Astrocyte (in vitro differentiated cells and primary cell): ENCODE measurements around the gene GJC3. TPM values are rescaled to one million over a fixed set of nuclear protein-coding genes. Genes with fewer than 3 reads are reported as not detected.
"Not testable (repeated sequence)": the region's sequence is repeated elsewhere in the genome, so short reads cannot be mapped to it uniquely, and the experiment has no call there.

Source experiments
- DNase-seq: peaks from one replicate; pipeline ENCODE4 v3.0.0-alpha.2; 2010; ENCODE audit warnings: low read depth
- FAIRE-seq: peaks from 2 replicates; lab custom pipeline; 2011; peaks lifted over from hg19 to GRCh38; lab: Jason Lieb, UNC
- H2AFZ ChIP-seq: 2 replicates; pipeline ENCODE4 v1.6.0; 2012; ENCODE audit warnings: low read depth, low read length, inconsistent platforms
- H3K27ac ChIP-seq: 2 replicates; pipeline ENCODE4 v1.5.1; 2011; ENCODE audit warnings: low read depth, low read length, inconsistent platforms
- H3K27me3 ChIP-seq: 2 replicates; pipeline ENCODE4 v1.6.0; 2011; ENCODE audit warnings: low read length, inconsistent platforms; ENCODE audit not compliant: insufficient read depth
- H3K36me3 ChIP-seq: 2 replicates; pipeline ENCODE4 v1.5.1; 2011; ENCODE audit warnings: low read length, inconsistent platforms; ENCODE audit not compliant: insufficient read depth
- H3K4me1 ChIP-seq: 2 replicates; pipeline ENCODE4 v1.5.1; 2011; ENCODE audit warnings: low read length, inconsistent platforms; ENCODE audit not compliant: insufficient read depth
- H3K4me2 ChIP-seq: 2 replicates; pipeline ENCODE4 v1.6.0; 2012; ENCODE audit warnings: low read length, inconsistent platforms
- H3K4me3 ChIP-seq: 2 replicates; pipeline ENCODE4 v1.5.1; 2011; ENCODE audit warnings: low read depth, mild to moderate bottlenecking, low read length, inconsistent platforms; ENCODE audit not compliant: insufficient read depth
- H3K79me2 ChIP-seq: 2 replicates; pipeline ENCODE4 v1.6.0; 2012; ENCODE audit warnings: mild to moderate bottlenecking, low read length, inconsistent platforms; ENCODE audit not compliant: insufficient read depth
- H3K9ac ChIP-seq: 2 replicates; pipeline ENCODE4 v1.6.0; 2012; ENCODE audit warnings: mild to moderate bottlenecking, low read length, inconsistent platforms
- H3K9me3 ChIP-seq: 2 replicates; pipeline ENCODE4 v1.5.1; 2012; ENCODE audit warnings: low read depth, mild to moderate bottlenecking, low read length, inconsistent platforms; ENCODE audit not compliant: insufficient read depth
- H4K20me1 ChIP-seq: 2 replicates; pipeline ENCODE4 v1.6.0; 2012; ENCODE audit warnings: low read length, inconsistent platforms; ENCODE audit not compliant: insufficient read depth
- H3K27ac Mint-ChIP-seq: one replicate; pipeline ENCODE4 v1.8.0; 2021; ENCODE audit warnings: mild to moderate bottlenecking, mixed read lengths; ENCODE audit not compliant: unreplicated experiment
- H3K27me3 Mint-ChIP-seq: one replicate; pipeline ENCODE4 v1.8.0; 2021; ENCODE audit warnings: low read depth, mixed read lengths; ENCODE audit not compliant: unreplicated experiment
- H3K36me3 Mint-ChIP-seq: one replicate; pipeline ENCODE4 v1.8.0; 2021; ENCODE audit warnings: low read depth, mixed read lengths; ENCODE audit not compliant: unreplicated experiment
- H3K4me1 Mint-ChIP-seq: one replicate; pipeline ENCODE4 v1.8.0; 2021; ENCODE audit warnings: low read depth, mixed read lengths; ENCODE audit not compliant: unreplicated experiment
- H3K4me3 Mint-ChIP-seq: one replicate; pipeline ENCODE4 v1.8.0; 2021; ENCODE audit warnings: mild to moderate bottlenecking, moderate library complexity, mixed read lengths; ENCODE audit not compliant: unreplicated experiment
- H3K9me3 Mint-ChIP-seq: one replicate; pipeline ENCODE4 v1.8.0; 2021; ENCODE audit warnings: mild to moderate bottlenecking, mixed read lengths; ENCODE audit not compliant: unreplicated experiment
- EZH2 ChIP-seq: IDR thresholded peaks from 2 replicates; pipeline ENCODE4 v1.6.1; 2012; ENCODE audit warnings: mild to moderate bottlenecking, low read length, inconsistent platforms; ENCODE audit not compliant: insufficient read depth
- total RNA-seq: library from RNA; stranded (reverse); gene quantifications from 2 replicates; pipeline ENCODE4 v1.2.1, GENCODE V29; 2021
- TF ChIP-seq, protein P1 (sequence below): IDR thresholded peaks from 2 replicates; pipeline ENCODE4 v1.5.1; 2011; ENCODE audit warnings: low read depth, mild to moderate bottlenecking, inconsistent platforms, low read length, moderate library complexity; ENCODE audit not compliant: insufficient read depth

Gene GJC3
- total RNA-seq, 1 donor from 2014 or later, result not detected

DNA sequence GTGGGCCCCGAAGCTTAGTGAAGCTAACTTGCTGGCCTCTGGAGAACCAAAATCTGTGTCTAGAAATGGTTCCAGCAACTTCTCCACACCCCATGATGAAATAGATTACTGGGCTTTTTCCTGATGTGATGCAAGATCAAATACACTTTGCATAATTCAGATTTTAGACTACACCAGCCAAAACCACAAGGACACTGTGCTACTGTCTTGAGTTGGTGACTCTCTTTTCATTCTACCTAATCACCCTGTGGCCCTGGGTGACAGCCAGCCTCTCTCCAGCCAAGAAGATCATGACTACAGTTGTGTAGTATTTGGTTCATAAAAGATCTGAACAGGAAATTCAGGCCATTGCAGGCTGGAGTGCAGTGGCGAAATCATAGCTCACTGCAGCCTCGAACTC lies 24.2 kb upstream of the GJC3 start:
- H2AFZ ChIP-seq, result no peak overlapping the region
- H4K20me1 ChIP-seq, result no peaks in the 10 kb centered on the region
- H3K4me2 ChIP-seq, result no peak overlapping the region
- TF ChIP-seq EZH2, result no peak
- TF ChIP-seq, protein P1, sequence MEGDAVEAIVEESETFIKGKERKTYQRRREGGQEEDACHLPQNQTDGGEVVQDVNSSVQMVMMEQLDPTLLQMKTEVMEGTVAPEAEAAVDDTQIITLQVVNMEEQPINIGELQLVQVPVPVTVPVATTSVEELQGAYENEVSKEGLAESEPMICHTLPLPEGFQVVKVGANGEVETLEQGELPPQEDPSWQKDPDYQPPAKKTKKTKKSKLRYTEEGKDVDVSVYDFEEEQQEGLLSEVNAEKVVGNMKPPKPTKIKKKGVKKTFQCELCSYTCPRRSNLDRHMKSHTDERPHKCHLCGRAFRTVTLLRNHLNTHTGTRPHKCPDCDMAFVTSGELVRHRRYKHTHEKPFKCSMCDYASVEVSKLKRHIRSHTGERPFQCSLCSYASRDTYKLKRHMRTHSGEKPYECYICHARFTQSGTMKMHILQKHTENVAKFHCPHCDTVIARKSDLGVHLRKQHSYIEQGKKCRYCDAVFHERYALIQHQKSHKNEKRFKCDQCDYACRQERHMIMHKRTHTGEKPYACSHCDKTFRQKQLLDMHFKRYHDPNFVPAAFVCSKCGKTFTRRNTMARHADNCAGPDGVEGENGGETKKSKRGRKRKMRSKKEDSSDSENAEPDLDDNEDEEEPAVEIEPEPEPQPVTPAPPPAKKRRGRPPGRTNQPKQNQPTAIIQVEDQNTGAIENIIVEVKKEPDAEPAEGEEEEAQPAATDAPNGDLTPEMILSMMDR, result no peak
- Mint-ChIP-seq H3K9me3 (peaks cover 13% of the 10 kb centered on the region), H3K4me3 (no peak overlapping the region), H3K36me3 (no peaks in the 10 kb centered on the region), H3K4me1 (no peaks in the 10 kb centered on the region), H3K27me3 (peaks cover 14% of the 10 kb centered on the region), H3K27ac (no peak overlapping the region)
- H3K27me3 ChIP-seq, result no peaks in the 10 kb centered on the region
- no peaks in the 10 kb centered on the region for H3K9me3 ChIP-seq
- H3K4me3 ChIP-seq, result no peak overlapping the region
- no peaks in the 10 kb centered on the region for H3K36me3 ChIP-seq
- H3K4me1 ChIP-seq, result no peaks in the 10 kb centered on the region
- H3K27ac ChIP-seq, result no peak overlapping the region
- FAIRE-seq (no peak), DNase-seq (no peak)
- H3K79me2 ChIP-seq, result no peaks in the 10 kb centered on the region
- H3K9ac ChIP-seq, result no peak overlapping the region

DNA sequence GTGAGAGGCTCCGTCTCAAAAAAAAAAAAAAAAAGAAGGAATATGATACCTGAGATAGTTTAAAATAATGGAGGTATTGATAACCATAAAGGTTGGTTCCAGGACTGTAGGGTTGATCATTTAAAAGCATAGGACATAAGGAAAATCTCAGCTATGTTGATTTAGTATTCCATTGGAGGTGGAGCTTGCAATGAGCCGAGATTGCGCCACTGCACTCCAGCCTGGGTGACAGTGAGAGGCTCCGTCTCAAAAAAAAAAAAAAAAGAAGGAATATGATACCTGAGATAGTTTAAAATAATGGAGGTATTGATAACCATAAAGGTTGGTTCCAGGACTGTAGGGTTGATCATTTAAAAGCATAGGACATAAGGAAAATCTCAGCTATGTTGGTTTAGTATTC lies 23.2 kb upstream of the GJC3 start:
- H3K27ac Mint-ChIP-seq, H3K4me3 Mint-ChIP-seq, H4K20me1 ChIP-seq, H3K79me2 ChIP-seq, H3K4me2 ChIP-seq, H3K36me3 ChIP-seq, H3K4me3 ChIP-seq, H3K27ac ChIP-seq, FAIRE-seq, H3K4me1 ChIP-seq, DNase-seq, H3K9me3 ChIP-seq, H3K27me3 ChIP-seq, H3K36me3 Mint-ChIP-seq, H3K9ac ChIP-seq, H3K4me1 Mint-ChIP-seq, H2AFZ ChIP-seq: not testable (repeated sequence)
- Mint-ChIP-seq H3K9me3 (peaks cover 13% of the 10 kb centered on the region), H3K27me3 (peaks cover 13% of the 10 kb centered on the region)

DNA sequence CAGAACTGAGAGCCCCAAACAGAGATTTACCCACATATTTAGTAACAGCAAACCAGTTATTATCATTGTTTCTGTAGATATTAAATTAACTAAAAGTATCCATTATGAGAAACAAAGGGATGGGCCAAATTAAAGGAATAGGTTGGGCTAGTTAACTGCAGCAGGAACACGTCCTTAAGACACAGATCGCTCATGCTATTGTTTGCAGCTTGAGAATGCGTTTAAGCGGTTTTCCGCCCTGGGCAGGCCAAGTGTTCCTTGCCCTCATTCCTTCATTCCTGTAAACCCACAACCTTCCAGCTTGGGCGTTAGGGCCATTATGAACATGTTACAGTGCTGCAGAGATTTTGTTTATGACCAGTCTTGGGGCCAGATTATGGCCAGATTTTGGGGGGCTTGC lies 21.4 kb upstream of the GJC3 start:
- not testable (repeated sequence) for H3K9ac ChIP-seq
- peaks cover 10% of the 10 kb centered on the region for H3K9me3 Mint-ChIP-seq

More for the DNA sequence above, 21.4 kb upstream of the GJC3 start:
- not testable (repeated sequence) for H3K4me2 ChIP-seq, H3K36me3 Mint-ChIP-seq, FAIRE-seq, H3K4me3 ChIP-seq, H2AFZ ChIP-seq, H3K4me1 Mint-ChIP-seq, H3K4me1 ChIP-seq, H4K20me1 ChIP-seq, H3K27me3 Mint-ChIP-seq, H3K27ac Mint-ChIP-seq, H3K4me3 Mint-ChIP-seq, H3K27ac ChIP-seq, H3K27me3 ChIP-seq, H3K36me3 ChIP-seq, DNase-seq, H3K9me3 ChIP-seq, H3K79me2 ChIP-seq
